Measurements from ENCODE around the gene HMCN2. TPM values are rescaled to one million over a fixed set of nuclear protein-coding genes. Genes with fewer than 3 reads are reported as not detected.

Gene HMCN2
- total and polyA plus RNA-seq, 2 donors (not counting 3 experiments of a cell fraction or from before 2014, with no cell fraction given) = 0.04 to 0.24 TPM

GRCh38 chr9:130310456-130310855 lies 44.9 kb downstream of the HMCN2 start:
- H3K9ac ChIP-seq (replicated peaks; ENCODE audit: extremely low read depth, insufficient read depth, low read length) = no peak overlapping the region
- DNase-seq (ENCODE audit: low read depth, low spot score) (no peak), FAIRE-seq (no peak)
- peaks cover 8% of the 10 kb centered on the region for H3K4me1 ChIP-seq (ENCODE audit: control insufficient read depth, extremely low read depth, insufficient read depth, low read length)
- BruUV-seq (replicated peaks) = no TSS peak
- no peaks in the 10 kb centered on the region for H3K36me3 ChIP-seq (ENCODE audit: control insufficient read depth in 2 of 2, extremely low read depth in 1 of 2, insufficient read depth in 2 of 2, low read length in 2 of 2)
- no peaks in the 10 kb centered on the region for H3K79me2 ChIP-seq (ENCODE audit: control insufficient read depth, insufficient read depth, low read length)
- no peak overlapping the region for H3K4me2 ChIP-seq (ENCODE audit: insufficient read depth, low read length)
- TF ChIP-seq MAX (IDR thresholded peaks at IDR 0.05; ENCODE audit: insufficient read depth, insufficient read length) (no peak), CTCF (IDR thresholded peaks at IDR 0.05; ENCODE audit: extremely low read depth in 1 of 2, insufficient read depth in 1 of 2, low read depth in 1 of 2, low read length in 2 of 2) (no peak), GATA2 (IDR thresholded peaks at IDR 0.05; ENCODE audit: insufficient read depth, insufficient read length, low read depth, low read length) (no peak)
- H4K20me1 ChIP-seq (replicated peaks; ENCODE audit: control insufficient read depth, extremely low read depth, insufficient read depth, low read length) = no peaks in the 10 kb centered on the region
- H3K9me3 ChIP-seq (replicated peaks; ENCODE audit: control insufficient read depth, insufficient read depth, low read length) = no peaks in the 10 kb centered on the region
- H3K27me3 ChIP-seq (ENCODE audit: control insufficient read depth in 2 of 2, insufficient read depth in 2 of 2, low read length in 2 of 2) = no peaks in the 10 kb centered on the region
- dilution Hi-C loops (cut with MboI; ENCODE audit: extremely low pct_ligation_motif_present, low sequenced_read_pairs) = no loop called here
- ChIA-PET POLR2A (no interaction called here), CTCF (interaction anchor here (0.6 to 1.8 kb wide), 3 partner anchors 9 to 17 kb away, joined by 3 to 5 read pairs (median 3); no protein-coding TSS in a partner anchor)
- H3K9me1 ChIP-seq (replicated peaks; ENCODE audit: control insufficient read depth, extremely low read depth, insufficient read depth, low read length) = no peaks in the 10 kb centered on the region
- H3K27ac ChIP-seq (ENCODE audit: insufficient read depth, low read depth, low read length) = no peak overlapping the region
- intact Hi-C loops (cut with micrococcal nuclease) = no loop called here
- H3K4me3 ChIP-seq (replicated peaks in 1 of 3; ENCODE audit: insufficient read depth in 1 of 3, low read depth in 1 of 3, low read length in 3 of 3) = no peak overlapping the region
- no peak overlapping the region for H2AFZ ChIP-seq (ENCODE audit: low read depth, low read length)

GRCh38 chr9:130311003-130311402 lies 45.4 kb downstream of the HMCN2 start:
- dilution Hi-C loops (cut with MboI; ENCODE audit: extremely low pct_ligation_motif_present, low sequenced_read_pairs) (no loop called here), intact Hi-C loops (cut with micrococcal nuclease) (no loop called here)
- H3K9ac ChIP-seq (replicated peaks; ENCODE audit: extremely low read depth, insufficient read depth, low read length) = no peak overlapping the region
- H3K9me3 ChIP-seq (replicated peaks; ENCODE audit: control insufficient read depth, insufficient read depth, low read length) = no peaks in the 10 kb centered on the region
- no TSS peak for BruUV-seq (replicated peaks)
- H3K4me1 ChIP-seq (ENCODE audit: control insufficient read depth, extremely low read depth, insufficient read depth, low read length) = peaks cover 8% of the 10 kb centered on the region
- no peak overlapping the region for H3K4me3 ChIP-seq (replicated peaks in 1 of 3; ENCODE audit: insufficient read depth in 1 of 3, low read depth in 1 of 3, low read length in 3 of 3)
- H3K36me3 ChIP-seq (ENCODE audit: control insufficient read depth in 2 of 2, extremely low read depth in 1 of 2, insufficient read depth in 2 of 2, low read length in 2 of 2) = no peaks in the 10 kb centered on the region
- DNase-seq (ENCODE audit: low read depth, low spot score) (no peak), FAIRE-seq (no peak)
- CTCF ChIA-PET = interaction anchor here (0.6 to 1.8 kb wide), 4 partner anchors 10 to 46 kb away, joined by 3 to 5 read pairs (median 3); no protein-coding TSS in a partner anchor
- H3K27me3 ChIP-seq (ENCODE audit: control insufficient read depth in 2 of 2, insufficient read depth in 2 of 2, low read length in 2 of 2) = no peaks in the 10 kb centered on the region
- no peak overlapping the region for H3K27ac ChIP-seq (ENCODE audit: insufficient read depth, low read depth, low read length)
- H4K20me1 ChIP-seq (replicated peaks; ENCODE audit: control insufficient read depth, extremely low read depth, insufficient read depth, low read length) = no peaks in the 10 kb centered on the region
- TF ChIP-seq POLR2AphosphoS5 (IDR thresholded peaks at IDR 0.05; ENCODE audit: insufficient read depth, low read depth, low read length) = no peak
- no peak overlapping the region for H2AFZ ChIP-seq (ENCODE audit: low read depth, low read length)
- POLR2A ChIA-PET = no interaction called here
- no peaks in the 10 kb centered on the region for H3K79me2 ChIP-seq (ENCODE audit: control insufficient read depth, insufficient read depth, low read length)
- H3K4me2 ChIP-seq (ENCODE audit: insufficient read depth, low read length) = no peak overlapping the region
- no peaks in the 10 kb centered on the region for H3K9me1 ChIP-seq (replicated peaks; ENCODE audit: control insufficient read depth, extremely low read depth, insufficient read depth, low read length)
